Stimulated activated CD4-positive, alpha-beta T cell treated with anti-CD3 and anti-CD28 coated beads, Interleukin-4, amount 100 ng/mL, for 1 hour (primary cell): ENCODE data around the gene RSRC1.
"Not testable (repeated sequence)": the region's sequence is repeated elsewhere in the genome, so short reads cannot be mapped to it uniquely, and the experiment has no call there.

Source experiments
- DNase-seq: peaks from one replicate; pipeline ENCODE4 v3.0.0-alpha.2; 2020

The RSRC1 gene

GRCh38 chr3:158479051-158479450, 369.2 kb downstream of the RSRC1 start:
- DNase-seq: no peak

GRCh38 chr3:158483701-158484235, 373.9 kb downstream of the RSRC1 start:
- no peak for DNase-seq

GRCh38 chr3:158486200-158486599, 376.3 kb downstream of the RSRC1 start:
- no peak for DNase-seq

- no peak for DNase-seq
These were observed 378.8 kb downstream of the RSRC1 start for GRCh38 chr3:158488670-158489069.

- no peak for DNase-seq
These were observed 379.3 kb downstream of the RSRC1 start for GRCh38 chr3:158489181-158489580.

GRCh38 chr3:158491968-158492367, 382.1 kb downstream of the RSRC1 start:
- DNase-seq: no peak

- DNase-seq: no peak
These were observed 382.8 kb downstream of the RSRC1 start for GRCh38 chr3:158492685-158493084.

DNA sequence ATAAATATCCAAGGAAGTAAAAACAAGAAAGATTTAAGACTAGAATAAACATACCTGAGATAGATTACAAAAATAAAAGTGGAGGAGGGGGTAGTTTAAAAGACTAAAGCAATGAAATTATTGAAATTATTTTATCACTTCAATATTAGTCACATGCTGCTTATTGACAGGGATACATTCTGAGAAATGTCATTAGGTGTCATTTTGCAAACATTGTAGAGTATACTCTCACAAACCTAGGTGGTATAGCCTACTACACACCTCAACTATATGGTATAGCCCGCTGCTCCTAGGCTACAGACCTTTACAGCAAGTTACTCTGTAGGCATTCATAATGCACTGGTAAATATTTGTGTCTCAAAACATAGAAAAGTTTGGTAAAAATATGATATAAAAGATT, 384.0 kb downstream of the RSRC1 start:
- DNase-seq: no peak

- no peak for DNase-seq
These were observed 384.8 kb downstream of the RSRC1 start for GRCh38 chr3:158494673-158495072.

DNA sequence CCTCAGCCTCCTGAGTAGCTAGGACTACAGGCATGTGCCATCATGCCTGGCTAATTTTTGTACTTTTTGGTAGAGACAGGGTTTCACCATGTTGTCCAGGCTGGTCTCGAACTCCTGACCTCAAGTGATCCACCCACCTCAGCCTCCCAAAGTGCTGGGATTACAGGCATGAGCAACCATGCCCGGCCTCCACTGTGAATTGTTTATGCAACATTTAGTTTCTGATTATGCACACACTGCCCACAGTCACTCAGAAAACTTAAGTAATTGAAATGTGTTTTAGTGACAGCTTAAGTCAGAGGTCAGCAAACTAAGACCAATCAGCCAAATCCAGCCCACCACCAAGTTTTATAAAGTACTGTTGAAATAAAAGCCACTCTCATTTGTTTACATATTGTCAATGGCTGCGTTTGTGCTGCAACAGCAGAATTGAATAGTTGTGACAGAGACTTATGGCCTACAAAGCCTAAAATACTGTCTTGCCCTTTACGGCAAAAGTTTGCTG, 385.6 kb downstream of the RSRC1 start:
- not testable (repeated sequence) for DNase-seq

DNA sequence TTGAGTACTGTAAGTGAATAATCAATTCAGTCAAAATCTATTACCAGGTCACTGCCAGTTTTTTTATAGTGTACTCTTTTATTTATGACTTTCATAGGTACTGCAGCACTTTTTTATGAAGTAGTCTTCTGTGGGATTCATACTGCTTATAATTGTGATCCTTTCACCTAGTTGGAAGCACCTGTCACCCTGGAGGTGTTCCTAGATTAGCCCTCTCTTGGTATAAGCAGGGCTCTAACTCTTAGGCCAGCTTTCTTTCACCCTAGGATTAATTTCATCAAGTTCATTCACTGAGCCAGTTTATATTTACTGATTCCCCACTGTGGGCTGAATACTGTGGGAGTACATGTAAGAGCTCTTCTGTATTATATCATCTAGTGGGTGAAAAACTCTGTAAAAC, 395.2 kb downstream of the RSRC1 start:
- DNase-seq: no peak

DNA sequence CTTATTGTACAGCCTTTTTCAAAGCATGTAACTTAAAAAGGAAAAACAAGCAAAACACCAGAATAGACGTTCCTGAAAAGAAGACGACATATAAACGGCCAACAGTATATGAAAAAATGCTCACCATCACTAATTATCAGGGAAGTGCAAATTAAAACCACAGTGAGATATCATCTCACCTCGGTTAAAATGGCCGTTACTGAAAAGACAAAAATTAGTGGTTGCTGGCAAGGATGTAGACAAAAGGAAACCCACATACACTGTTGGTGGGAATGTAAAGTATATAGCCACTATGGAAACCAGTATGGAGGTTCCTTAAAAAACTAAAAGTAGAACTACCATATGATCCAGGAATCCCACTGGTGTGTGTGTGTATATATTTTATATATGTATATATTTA, 396.6 kb downstream of the RSRC1 start:
- no peak for DNase-seq

DNA sequence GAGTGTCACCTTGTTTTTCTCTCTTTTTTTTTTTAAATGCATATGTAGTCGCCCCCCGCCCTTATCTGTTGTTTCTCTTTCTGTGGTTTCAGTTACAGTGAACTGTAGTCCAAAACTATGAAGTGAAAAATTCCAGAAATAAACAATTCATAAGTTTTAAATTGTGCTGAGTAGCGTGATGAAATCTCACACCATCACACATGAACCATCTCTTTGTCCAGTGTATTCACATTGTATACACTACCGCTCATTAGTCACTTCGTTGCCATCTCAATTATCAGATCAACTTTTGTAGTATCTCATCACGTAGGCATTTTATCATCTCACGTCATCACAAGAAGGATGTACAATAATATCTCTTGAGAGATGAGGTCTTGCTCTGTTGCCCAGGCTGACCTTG, 398.6 kb downstream of the RSRC1 start:
- no peak for DNase-seq

DNA sequence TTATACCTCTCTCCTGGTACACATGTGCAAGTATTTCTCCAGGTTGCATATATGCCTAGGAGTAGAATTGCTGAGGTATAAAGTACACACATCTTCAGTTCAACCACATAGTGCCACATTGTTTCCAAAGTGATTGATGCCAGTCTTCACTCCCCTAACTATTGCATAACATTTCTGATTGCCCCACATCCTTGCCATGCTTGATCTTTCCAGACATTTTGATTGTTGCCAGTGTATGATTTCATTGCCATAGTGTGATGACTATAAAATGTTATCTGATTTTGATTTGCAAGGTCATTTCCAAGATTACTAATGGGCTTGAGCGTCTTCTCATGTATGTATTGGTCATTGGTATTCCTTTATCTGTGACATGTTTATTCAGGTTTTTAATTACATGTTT, 400.0 kb downstream of the RSRC1 start:
- no peak for DNase-seq

DNA sequence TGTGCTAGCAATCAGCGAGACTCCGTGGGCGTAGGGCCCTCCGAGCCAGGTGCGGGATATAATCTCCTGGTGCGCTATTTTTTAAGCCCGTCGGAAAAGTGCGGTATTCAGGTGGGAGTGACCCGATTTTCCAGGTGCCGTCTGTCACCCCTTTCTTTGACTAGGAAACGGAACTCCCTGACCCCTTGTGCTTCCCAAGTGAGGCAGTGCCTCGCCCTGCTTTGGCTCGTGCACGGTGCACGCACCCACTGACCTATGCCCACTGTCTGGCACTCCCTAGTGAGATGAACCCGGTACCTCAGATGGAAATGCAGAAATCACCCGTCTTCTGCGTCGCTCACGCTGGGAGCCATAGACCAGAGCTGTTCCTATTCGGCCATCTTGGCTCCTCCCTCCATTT, 406.8 kb downstream of the RSRC1 start:
- not testable (repeated sequence) for DNase-seq

DNA sequence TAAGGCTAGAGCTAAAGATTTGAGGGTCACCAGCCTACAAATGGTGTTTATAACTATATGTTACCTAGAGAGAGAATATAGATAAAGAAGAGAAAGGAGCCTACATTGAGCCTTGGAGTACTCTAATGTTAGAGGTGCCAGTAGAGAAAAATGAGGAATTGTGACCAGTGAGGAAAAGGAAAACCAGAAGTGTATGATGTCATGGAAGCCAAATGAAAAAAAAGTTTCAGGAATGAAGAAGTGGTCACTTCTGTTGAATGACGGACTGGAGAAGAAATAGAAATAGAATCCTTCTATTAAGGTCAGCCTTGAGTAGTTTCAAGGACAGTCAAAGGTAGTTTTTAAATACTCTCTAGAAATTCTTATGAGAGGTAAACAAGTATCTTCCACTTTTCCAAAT, 409.9 kb downstream of the RSRC1 start:
- DNase-seq: no peak

DNA sequence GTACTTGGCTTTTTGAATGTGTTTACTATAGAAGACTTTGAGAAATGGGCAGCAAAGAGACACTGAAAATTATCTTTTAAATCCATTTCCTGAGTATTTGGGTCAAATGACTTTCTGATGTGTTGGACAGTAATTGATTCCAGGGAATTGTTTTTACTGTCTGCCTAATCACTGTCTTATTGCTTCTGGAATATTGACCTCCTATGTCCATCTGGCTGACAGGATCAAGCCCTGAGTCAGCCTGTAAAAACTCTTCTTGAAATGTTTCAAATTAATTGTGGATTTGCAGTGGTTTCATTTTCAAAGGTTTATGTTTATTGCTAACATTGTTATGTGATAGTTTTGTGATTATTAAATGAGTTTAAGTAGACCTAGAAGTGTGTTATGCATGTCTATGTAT, 410.5 kb downstream of the RSRC1 start:
- DNase-seq: no peak

GRCh38 chr3:158522221-158523136, 412.6 kb downstream of the RSRC1 start:
- DNase-seq: no peak

GRCh38 chr3:158528076-158528674, 418.3 kb downstream of the RSRC1 start:
- no peak for DNase-seq

DNA sequence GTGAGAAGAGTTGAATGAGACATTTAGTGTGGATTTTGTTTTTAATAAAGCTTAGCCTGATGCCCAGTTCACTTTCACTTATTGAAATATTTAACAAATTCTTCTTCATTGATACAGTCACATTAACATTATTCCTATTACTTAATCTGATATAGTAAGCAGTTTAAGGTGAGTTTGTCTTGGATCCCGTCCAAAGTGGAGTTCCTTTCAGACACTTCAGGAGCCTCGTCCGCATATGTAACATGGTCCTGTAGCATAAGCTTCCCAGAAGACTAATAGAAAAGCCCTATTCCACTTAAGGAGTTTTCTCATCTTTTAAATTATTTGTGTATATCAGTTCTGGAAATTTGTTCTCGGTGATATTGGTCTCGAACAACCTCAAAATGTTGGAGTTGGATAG, 421.4 kb downstream of the RSRC1 start:
- no peak for DNase-seq

DNA sequence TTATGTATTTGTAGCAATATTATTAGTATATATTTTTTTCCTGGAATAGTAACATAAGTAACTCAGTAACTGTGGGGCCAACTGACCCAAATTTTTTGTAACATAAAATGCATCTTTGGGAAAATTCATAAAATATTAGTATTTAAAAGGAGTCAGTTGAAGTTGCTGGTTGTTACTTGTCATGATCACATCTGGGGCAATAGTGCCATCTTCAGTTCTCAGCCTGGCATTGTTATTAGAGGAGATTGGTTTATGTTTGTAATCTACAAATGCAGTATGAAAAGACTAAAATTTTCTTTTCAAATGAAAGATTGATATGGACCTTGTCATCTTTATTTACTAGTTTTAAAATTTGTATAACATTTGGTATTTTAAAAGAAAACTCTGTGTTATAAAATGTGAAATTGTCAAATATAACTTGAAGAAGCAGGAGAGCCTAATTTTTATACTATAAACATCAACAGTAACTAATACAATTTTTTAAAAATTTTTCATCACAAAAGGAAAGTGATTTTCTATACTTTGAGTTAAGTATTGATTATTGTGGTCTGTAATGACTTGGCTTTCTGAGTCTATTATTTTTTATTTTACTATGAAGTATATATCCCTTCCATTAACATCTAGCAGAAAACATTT, 422.3 kb downstream of the RSRC1 start:
- DNase-seq: no peak

DNA sequence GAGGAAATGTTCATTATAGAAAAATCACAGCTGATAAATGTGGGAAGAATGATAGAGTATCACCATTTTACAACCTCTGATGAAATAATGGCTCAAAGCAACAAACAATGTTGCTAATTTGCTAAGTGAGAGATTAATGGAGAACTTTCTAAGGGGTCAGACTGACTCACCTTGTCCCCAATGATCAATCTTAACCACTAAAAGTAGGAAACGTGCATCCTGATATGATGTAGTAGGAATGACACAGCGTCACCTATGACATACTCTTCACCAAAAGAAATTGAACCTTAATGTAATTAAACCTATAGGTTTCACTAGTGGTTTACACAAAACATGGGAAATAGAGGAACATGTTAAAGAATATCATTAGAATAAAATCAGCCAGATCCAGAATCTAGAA, 426.0 kb downstream of the RSRC1 start:
- DNase-seq: no peak

DNA sequence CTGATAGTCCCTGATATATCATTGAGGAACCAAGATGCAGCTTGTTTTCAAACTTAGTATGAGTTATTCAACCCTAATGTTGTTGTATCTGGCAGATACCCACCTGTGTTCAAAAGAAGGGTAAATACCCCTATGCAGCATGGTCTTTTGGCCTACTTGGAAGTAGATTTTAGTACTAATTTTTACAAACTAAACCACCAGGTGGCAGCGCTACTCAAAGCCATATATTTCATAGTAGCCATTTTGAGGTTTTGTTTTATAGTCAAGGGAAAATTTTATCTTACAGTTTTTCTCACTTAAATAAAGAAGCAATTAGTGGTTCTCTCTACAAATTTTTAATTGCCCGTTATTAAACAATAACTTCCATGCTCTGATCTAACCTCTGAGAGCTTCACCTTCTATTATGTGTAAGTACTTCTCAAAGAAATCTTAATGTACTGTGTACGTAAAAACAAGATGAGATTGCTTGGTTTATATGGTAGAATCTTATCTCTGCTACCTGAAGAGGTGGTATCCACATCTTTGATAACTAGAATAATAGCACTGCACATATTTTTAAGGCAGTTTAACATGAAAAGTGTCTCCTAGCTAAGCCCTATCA, 429.6 kb downstream of the RSRC1 start:
- peak; percentile 37 for DNase-seq
